IPS-11a (cell line): ENCODE data around the gene SPTBN4.
"Not testable (repeated sequence)": the region's sequence is repeated elsewhere in the genome, so short reads cannot be mapped to it uniquely, and the experiment has no call there.

Experiments used
- H3K4me3 ChIP-seq: one replicate; pipeline ENCODE4 v1.5.1; 2013; ENCODE audit warnings: low read depth, low read length, control low read depth

SPTBN4 gene

GRCh38 chr19:40585241-40585981 is 118.6 kb downstream of the SPTBN4 start:
- no peak overlapping the region for H3K4me3 ChIP-seq

- no peak overlapping the region for H3K4me3 ChIP-seq
Measured at GRCh38 chr19:40585982-40586422, 119.2 kb downstream of the SPTBN4 start.

DNA sequence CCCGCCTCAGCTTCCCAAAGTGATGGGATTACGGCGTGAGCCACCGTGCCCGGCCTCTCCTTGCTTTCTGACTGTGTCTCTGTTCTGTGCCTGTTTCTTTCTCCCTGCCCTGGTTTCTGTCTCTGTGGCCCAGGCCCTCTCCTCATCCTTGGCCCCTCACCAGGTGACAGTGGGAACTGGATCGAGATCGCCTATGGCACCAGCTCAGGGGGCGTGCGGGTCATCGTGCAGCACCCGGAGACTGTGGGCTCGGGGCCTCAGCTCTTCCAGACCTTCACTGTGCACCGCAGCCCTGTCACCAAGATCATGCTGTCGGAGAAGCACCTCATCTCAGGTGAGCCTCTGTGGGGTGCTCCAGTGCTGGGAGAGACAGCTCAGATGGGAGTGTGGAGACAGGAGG is 119.8 kb downstream of the SPTBN4 start:
- H3K4me3 ChIP-seq = no peak overlapping the region

DNA sequence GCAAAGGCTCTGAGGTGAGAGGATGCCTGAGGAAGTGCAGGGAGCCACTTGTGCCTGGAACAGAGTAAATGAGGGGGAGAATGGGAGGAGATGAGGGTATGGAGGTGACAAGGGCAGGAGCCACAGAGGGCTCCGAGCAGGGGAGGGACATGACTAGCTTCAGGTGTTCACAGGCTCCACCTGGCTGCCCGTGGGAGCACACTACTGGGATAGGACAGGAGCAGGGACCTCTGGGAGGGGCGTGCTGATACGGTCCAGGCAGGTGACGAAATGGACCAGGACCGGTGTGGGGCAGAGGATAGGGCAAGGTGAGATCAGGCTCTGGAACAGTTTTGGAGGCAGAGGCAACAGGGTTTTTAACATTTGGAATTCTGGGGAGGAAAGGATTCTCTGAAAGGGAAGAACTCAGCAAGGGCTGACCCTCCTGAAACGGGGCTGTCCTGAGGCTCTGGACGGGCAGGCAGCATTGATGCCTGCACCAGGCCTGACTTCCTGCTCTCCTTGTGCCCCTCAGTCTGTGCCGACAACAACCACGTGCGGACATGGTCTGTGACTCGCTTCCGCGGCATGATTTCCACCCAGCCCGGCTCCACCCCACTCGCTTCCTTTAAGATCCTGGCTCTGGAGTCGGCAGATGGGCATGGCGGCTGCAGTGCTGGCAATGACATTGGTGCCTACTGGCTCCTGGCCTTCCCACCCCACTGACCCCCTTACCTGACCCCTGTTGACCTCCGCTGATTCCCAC is 121.5 kb downstream of the SPTBN4 start:
- no peak overlapping the region for H3K4me3 ChIP-seq

DNA sequence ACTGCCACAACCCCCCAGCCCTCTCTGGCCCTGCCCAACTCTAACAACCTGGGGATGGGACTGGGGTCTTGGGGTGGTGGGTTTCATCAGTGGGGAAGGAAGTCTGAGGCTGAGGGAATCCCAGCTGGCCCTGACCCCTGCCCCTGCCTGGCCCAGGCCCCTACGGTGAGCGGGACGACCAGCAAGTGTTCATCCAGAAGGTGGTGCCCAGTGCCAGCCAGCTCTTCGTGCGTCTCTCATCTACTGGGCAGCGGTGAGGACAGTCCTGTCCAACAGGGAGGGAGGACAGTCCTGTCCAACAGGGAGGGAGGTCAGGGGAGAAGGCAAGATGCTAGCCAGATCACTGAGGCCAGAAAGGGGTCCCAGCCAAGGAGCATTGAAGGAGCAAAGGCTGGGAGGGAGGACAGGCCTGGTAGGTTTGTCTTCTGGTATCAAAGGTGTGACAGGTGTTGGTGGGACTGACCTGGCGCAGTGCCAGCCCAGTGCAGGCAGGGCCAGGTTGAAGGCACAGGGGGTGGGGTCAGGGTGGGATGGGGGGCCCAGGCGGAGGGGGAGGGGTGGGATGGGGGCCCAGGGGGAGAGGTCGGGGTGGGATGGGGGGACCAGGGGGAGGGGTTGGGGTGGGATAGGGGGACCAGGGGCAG is 122.2 kb downstream of the SPTBN4 start:
- no peak overlapping the region for H3K4me3 ChIP-seq

DNA sequence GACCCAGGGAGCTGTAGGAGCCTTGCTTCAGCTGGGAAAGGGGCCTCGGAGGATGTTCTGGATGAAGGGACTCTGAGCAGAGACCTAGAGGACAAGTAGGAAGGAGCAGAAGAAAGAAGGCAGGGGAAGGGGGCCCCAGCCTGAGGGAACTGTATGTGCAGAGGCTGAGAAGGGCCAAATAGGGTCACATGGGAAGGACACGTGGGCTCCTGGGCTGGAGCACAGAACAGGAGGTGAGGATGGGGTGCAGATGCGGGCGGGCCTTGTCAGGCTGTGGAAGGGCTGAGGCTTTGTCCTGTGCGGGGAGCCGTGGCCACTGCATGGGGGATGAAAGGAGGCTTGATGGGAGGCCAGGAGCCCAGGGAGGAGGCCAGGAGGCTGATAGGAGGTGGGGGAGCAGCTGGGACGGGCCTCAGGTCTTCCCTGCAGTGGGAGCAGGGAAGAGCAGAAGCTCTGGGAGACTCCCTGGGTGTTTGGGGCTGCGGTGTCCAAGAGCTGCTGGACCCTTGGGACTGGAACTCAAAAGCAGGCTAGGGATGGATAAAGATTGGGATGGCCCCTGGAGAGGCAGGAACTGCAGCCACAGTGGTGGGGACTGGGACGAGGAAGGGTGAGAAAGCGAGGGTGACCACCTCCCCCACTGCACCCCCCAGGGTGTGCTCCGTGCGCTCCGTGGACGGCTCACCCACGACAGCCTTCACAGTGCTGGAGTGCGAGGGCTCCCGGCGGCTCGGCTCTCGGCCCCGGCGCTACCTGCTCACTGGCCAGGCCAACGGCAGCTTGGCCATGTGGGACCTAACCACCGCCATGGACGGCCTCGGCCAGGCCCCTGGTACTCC is 123.0 kb downstream of the SPTBN4 start:
- H3K4me3 ChIP-seq = no peak overlapping the region

DNA sequence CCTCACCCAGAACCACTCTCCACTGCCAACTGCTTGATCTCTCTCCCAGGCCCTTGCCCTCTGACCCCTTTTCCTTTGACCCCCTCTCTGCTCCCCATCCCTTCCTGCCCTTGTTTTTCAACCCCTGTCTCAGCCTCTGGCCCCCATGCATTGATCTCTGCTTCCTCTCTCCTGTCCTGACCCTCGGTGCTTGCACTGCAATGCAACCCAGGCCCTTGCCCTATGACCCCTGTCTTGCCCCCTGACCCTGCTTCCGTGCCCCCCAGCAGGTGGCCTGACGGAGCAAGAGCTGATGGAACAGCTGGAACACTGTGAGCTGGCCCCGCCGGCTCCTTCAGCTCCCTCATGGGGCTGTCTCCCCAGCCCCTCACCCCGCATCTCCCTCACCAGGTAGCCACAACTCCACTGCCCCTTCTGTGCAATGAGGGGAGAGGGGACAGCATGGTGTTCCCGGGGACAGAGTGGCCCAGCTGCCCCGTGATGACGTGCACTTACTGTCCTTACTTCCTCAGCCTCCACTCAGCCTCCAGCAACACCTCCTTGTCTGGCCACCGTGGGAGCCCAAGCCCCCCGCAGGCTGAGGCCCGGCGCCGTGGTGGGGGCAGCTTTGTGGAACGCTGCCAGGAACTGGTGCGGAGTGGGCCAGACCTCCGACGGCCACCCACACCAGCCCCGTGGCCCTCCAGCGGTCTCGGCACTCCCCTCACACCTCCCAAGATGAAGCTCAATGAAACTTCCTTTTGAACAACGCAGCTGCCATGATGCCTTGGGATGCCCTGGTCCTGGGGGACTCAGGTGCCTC is 123.9 kb downstream of the SPTBN4 start:
- H3K4me3 ChIP-seq = no peak overlapping the region

- not testable (repeated sequence) for H3K4me3 ChIP-seq
Measured at GRCh38 chr19:40591724-40592123, 124.9 kb downstream of the SPTBN4 start.

GRCh38 chr19:40592170-40592569 is 125.4 kb downstream of the SPTBN4 start:
- no peak overlapping the region for H3K4me3 ChIP-seq

DNA sequence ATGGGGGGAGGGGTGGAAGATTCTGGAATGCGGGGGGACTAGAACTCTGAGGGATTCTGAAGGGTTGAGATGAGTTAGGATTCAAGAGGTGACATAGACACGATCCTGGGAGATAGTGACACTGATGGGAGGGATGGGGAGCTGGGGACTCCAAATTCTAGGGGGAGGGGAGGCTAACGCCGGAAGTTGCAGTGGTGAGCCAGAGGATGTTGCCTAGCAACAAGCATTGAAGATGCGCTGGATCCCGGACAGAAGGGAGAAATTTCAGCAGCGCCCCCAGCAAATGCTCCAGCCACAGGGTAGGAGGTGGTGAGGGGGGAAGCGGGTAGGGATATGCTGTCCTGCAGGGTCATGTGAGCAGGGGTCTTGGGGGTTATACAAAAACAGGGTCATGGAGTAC is 127.5 kb downstream of the SPTBN4 start:
- no peak overlapping the region for H3K4me3 ChIP-seq

- H3K4me3 ChIP-seq = no peak overlapping the region
Measured at GRCh38 chr19:40594657-40595091, 127.9 kb downstream of the SPTBN4 start.

- no peak overlapping the region for H3K4me3 ChIP-seq
Measured at GRCh38 chr19:40596608-40597328, 130.0 kb downstream of the SPTBN4 start.

DNA sequence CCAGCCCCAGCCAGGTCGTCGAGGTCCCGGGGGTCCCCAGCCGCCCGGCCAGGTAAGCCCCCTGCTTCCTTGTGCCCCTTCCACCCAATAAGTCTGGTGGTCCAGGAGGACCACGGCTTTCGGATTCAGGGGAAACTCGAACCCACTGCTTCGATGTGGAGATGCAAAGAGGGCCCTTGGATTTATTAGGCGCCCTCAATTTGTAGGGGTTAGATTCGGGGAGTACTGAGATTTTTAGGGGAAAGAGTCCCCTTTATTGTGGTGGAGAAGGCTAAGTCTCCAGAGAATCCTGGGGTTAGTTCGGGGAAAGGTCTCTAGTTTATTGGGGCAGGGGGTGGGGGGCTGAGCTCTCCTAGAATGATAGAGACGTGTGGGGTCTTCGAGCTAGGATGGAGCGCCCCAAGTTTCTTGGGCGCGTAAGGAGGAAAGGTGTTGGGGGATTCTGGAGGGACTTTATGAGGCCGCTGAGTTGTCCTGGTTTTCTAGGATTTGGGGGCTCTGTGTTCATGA is 130.6 kb downstream of the SPTBN4 start:
- H3K4me3 ChIP-seq = no peak overlapping the region

DNA sequence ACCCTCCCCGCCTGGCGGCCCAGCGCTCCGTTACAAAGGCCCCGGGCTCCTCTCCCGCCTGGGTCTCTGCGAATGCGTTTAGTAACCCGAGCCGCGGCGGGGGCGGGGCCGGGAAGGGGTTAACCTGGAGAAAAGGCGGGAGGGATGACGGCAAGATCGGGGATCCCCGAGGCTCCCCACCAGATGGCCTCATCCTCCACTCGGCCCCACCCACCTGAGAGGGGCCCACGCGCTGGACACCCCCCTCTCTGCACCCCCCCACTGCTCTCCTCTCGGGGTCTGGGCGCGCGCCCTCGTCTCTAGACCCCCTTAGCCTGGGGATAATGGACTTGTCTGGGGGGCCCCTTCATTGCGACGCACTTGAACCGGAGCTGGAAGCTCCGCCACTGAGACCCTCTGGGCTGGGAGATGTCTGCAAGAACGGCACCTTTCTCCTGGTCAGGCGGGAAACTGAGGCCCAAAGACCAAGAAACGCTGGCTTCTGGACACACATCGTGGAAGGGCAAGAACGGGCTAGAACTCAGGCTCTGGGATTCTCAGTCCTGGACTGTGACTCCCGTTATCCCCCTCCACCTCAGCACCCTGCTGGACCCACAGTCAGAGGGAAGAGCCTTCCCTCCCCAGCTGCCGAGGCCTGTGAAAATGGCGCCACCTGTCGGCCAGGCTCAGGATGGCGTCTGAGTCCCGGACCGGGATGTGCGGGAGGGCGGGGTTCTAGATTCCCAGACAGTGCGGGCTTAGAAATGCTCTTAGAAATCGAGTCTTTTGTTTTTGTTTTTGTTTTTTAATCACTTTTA is 131.5 kb downstream of the SPTBN4 start:
- peak overlapping the region; percentile 51 for H3K4me3 ChIP-seq

DNA sequence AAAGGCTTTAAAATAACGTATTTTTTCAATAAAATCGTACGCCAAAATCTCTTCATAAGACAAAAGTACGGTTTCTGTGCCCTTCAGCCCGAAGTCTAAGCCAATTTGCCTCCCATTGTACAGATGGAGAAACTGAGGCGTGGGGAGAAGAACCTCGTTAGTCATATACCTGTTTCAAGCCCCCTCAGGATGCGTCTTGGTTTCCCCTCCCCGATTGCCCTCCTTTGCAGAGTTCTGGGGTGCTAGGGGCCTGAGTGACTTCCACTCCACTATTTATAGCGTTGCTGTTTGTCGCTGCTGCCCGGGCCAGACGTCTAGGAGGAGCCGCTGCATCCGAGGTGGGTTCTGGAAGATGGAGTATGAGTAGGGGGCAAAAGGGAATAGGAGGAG is 132.1 kb downstream of the SPTBN4 start:
- H3K4me3 ChIP-seq = no peak overlapping the region

GRCh38 chr19:40599331-40599901 is 132.6 kb downstream of the SPTBN4 start:
- no peak overlapping the region for H3K4me3 ChIP-seq

- no peak overlapping the region for H3K4me3 ChIP-seq
Measured at GRCh38 chr19:40599902-40600569, 133.2 kb downstream of the SPTBN4 start.
